PC-3 (cell line): ENCODE measurements around the gene TCERG1L.

ENCODE experiments used
- EZH2 ChIP-seq: fragments of 300-600 bp; sonication (generic); IDR thresholded peaks from one replicate; pipeline ENCODE4 v1.6.1; 2017; ENCODE audit warnings: antibody characterized with exemption, mild to moderate bottlenecking, low read length; ENCODE audit not compliant: unreplicated experiment
- EZH2phosphoT487 ChIP-seq: fragments of 300-600 bp; sonication (generic); IDR thresholded peaks from 2 replicates; pipeline ENCODE4 v1.6.1; 2018; ENCODE audit warnings: mild to moderate bottlenecking, antibody characterized with exemption, low read length, borderline replicate concordance
- TF ChIP-seq, protein P1 (sequence below): fragments of 300-600 bp; sonication (generic); conservative IDR thresholded peaks from 2 replicates; pipeline ENCODE4 v1.5.1; 2017; ENCODE audit warnings: antibody characterized with exemption, low read depth, mild to moderate bottlenecking, low read length

DNA sequence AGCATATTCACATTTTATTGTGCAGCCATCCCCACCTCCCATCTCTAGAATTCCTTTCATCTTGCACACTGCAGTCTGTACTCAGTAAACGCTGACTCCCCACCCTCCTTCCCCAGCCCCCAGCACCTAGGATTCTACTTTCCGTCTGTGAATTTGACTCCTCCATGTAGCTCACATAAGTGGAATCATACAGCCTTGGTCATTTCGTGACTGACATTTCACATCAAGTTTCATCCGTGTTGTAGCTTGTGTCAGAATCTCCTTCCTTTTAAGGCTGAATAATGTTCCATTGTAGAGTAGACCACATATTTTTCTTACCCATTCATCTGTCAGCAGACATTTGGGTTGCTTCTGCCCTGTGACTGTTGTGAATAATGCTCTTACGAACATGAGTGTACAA, 26.2 kb upstream of the TCERG1L start:
- TF ChIP-seq, protein P1, sequence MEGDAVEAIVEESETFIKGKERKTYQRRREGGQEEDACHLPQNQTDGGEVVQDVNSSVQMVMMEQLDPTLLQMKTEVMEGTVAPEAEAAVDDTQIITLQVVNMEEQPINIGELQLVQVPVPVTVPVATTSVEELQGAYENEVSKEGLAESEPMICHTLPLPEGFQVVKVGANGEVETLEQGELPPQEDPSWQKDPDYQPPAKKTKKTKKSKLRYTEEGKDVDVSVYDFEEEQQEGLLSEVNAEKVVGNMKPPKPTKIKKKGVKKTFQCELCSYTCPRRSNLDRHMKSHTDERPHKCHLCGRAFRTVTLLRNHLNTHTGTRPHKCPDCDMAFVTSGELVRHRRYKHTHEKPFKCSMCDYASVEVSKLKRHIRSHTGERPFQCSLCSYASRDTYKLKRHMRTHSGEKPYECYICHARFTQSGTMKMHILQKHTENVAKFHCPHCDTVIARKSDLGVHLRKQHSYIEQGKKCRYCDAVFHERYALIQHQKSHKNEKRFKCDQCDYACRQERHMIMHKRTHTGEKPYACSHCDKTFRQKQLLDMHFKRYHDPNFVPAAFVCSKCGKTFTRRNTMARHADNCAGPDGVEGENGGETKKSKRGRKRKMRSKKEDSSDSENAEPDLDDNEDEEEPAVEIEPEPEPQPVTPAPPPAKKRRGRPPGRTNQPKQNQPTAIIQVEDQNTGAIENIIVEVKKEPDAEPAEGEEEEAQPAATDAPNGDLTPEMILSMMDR: no peak
- no peak for TF ChIP-seq EZH2phosphoT487
- no peak for TF ChIP-seq EZH2
